Measurements from ENCODE around the gene PCK1. TPM values are rescaled to one million over a fixed set of nuclear protein-coding genes. Genes with fewer than 3 reads are reported as not detected.

The PCK1 gene
- total and polyA plus RNA-seq, 9 donors: 0.30 to 133 (median 1.9) TPM

DNA sequence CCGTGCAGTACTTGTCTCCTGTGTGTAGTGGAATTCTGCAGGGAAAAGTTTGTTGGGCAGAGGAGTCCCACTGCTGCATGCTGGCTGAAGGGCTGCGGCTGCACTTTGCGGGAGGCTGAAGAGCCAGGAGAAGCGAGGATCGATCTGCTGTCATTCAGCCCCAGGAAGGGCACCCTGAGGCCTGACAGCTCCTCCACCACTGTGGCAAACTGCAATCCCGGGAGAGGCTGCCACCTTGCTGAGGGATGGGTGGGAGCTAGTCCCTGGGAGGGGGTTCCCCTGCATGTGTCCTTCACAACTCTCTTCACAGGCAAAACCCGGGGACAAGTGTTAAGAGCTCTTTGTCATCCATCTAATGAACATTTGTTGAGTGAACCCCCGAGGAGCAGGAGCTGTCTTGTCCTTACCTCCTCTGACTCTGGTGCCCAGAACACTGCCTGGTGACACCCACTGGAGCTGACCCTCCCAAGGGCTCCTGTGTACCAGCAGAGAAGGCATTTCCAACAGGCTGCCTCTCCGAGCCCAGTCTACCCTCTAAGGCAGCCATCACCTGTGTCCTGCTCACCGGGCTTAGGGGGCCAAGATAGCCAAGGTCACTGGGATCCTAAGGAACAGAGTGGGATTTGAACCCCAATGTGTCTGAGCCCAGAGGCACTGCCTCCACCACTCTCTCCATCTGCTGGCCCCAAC lies 17.7 kb downstream of the PCK1 start:
- H3K27me3 ChIP-seq: no peaks in the 10 kb centered on the region
- H3K27ac ChIP-seq: no peak overlapping the region
- no peaks in the 10 kb centered on the region for H3K36me3 ChIP-seq
- WGBS, 3 donors: 79 to 81% (median 80%) methylated on average over 10 of the region's 10 CpGs
- peaks cover 9% of the 10 kb centered on the region for H3K4me1 ChIP-seq (ENCODE audit: insufficient read depth)
- intact Hi-C loops (cut with DNase I): no loop called here
- DNase-seq: no peak
- TF ChIP-seq POLR2A (IDR thresholded peaks at IDR 0.05): no peak
- TF ChIP-seq, protein P1, sequence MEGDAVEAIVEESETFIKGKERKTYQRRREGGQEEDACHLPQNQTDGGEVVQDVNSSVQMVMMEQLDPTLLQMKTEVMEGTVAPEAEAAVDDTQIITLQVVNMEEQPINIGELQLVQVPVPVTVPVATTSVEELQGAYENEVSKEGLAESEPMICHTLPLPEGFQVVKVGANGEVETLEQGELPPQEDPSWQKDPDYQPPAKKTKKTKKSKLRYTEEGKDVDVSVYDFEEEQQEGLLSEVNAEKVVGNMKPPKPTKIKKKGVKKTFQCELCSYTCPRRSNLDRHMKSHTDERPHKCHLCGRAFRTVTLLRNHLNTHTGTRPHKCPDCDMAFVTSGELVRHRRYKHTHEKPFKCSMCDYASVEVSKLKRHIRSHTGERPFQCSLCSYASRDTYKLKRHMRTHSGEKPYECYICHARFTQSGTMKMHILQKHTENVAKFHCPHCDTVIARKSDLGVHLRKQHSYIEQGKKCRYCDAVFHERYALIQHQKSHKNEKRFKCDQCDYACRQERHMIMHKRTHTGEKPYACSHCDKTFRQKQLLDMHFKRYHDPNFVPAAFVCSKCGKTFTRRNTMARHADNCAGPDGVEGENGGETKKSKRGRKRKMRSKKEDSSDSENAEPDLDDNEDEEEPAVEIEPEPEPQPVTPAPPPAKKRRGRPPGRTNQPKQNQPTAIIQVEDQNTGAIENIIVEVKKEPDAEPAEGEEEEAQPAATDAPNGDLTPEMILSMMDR (IDR thresholded peaks at IDR 0.05): no peak
- TF ChIP-seq EP300 (IDR thresholded peaks at IDR 0.05): no peak
- H3K9me3 ChIP-seq: no peaks in the 10 kb centered on the region
- H3K4me3 ChIP-seq: no peak overlapping the region

- no peaks in the 10 kb centered on the region for H3K36me3 ChIP-seq
- H3K27me3 ChIP-seq: no peaks in the 10 kb centered on the region
- H3K27ac ChIP-seq: no peak overlapping the region
- TF ChIP-seq, protein P1 (IDR thresholded peaks at IDR 0.05): no peak
- TF ChIP-seq POLR2A (IDR thresholded peaks at IDR 0.05) (no peak), EP300 (IDR thresholded peaks at IDR 0.05) (no peak)
- no peak for DNase-seq
- no peaks in the 10 kb centered on the region for H3K9me3 ChIP-seq
- no peak overlapping the region for H3K4me3 ChIP-seq
- intact Hi-C loops (cut with DNase I): no loop called here
- peaks cover 9% of the 10 kb centered on the region for H3K4me1 ChIP-seq (ENCODE audit: insufficient read depth)
- 40 to 50% (median 49%) methylated on average over 11 of the region's 11 CpGs for WGBS, 3 donors
Measured at GRCh38 chr20:57579331-57579897, 18.5 kb downstream of the PCK1 start.

- no peak for DNase-seq
Measured at GRCh38 chr20:57579898-57580447, 19.1 kb downstream of the PCK1 start.

GRCh38 chr20:57580478-57581201 lies 19.7 kb downstream of the PCK1 start:
- no peak for TF ChIP-seq EP300 (IDR thresholded peaks at IDR 0.05)
- TF ChIP-seq, protein P1 (IDR thresholded peaks at IDR 0.05): no peak
- no peak for TF ChIP-seq POLR2A (IDR thresholded peaks at IDR 0.05)
- Histone ChIP-seq H3K27ac (no peak overlapping the region), H3K27me3 (no peaks in the 10 kb centered on the region), H3K9me3 (no peaks in the 10 kb centered on the region), H3K36me3 (no peaks in the 10 kb centered on the region), H3K4me3 (no peak overlapping the region), H3K4me1 (ENCODE audit: insufficient read depth) (peaks cover 9% of the 10 kb centered on the region)
- no peak for DNase-seq
- WGBS, 3 donors: 78 to 87% (median 80%) methylated on average over 13 of the region's 13 CpGs
- intact Hi-C loops (cut with DNase I): loop anchor here in 1 of 4 donors (10.0 kb wide), 1 partner anchor 196 kb away; no protein-coding TSS in a partner anchor

More at GRCh38 chr20:57579898-57580447, 19.1 kb downstream of the PCK1 start:
- Histone ChIP-seq H3K4me3 (no peak overlapping the region), H3K9me3 (no peaks in the 10 kb centered on the region), H3K27ac (no peak overlapping the region), H3K27me3 (no peaks in the 10 kb centered on the region), H3K36me3 (no peaks in the 10 kb centered on the region), H3K4me1 (ENCODE audit: insufficient read depth) (peaks cover 9% of the 10 kb centered on the region)
- WGBS, 3 donors: 11 to 12% (median 12%) methylated on average over 21 of the region's 21 CpGs
- intact Hi-C loops (cut with DNase I): loop anchor here in 1 of 4 donors (10.0 kb wide), 1 partner anchor 195 kb away; no protein-coding TSS in a partner anchor
- TF ChIP-seq, protein P1 (IDR thresholded peaks at IDR 0.05): no peak
- TF ChIP-seq EP300 (IDR thresholded peaks at IDR 0.05) (no peak), POLR2A (IDR thresholded peaks at IDR 0.05) (no peak)

All from ovary (tissue), 9 donors.